Measurements from ENCODE around the gene IL1B.

DNA sequence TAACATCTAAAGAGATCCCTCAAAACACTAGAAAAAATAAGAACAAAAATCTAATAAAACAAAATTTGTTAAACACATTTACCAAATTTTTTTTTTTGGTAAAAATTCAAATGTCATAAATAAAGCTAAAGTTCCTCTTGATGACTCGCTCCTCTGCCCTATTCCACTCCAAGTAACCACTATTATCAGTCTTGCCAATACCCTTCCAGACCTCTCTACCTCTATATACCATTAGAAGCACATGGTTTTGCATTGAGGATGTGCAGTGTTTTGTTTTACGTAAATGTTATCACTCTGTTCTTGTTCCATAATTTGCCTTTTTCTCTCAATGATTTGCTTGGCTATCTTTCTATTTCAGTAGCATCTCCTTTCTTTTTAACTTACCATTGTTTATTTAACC is 10.9 kb downstream of the IL1B start:
- TF ChIP-seq, protein P1, sequence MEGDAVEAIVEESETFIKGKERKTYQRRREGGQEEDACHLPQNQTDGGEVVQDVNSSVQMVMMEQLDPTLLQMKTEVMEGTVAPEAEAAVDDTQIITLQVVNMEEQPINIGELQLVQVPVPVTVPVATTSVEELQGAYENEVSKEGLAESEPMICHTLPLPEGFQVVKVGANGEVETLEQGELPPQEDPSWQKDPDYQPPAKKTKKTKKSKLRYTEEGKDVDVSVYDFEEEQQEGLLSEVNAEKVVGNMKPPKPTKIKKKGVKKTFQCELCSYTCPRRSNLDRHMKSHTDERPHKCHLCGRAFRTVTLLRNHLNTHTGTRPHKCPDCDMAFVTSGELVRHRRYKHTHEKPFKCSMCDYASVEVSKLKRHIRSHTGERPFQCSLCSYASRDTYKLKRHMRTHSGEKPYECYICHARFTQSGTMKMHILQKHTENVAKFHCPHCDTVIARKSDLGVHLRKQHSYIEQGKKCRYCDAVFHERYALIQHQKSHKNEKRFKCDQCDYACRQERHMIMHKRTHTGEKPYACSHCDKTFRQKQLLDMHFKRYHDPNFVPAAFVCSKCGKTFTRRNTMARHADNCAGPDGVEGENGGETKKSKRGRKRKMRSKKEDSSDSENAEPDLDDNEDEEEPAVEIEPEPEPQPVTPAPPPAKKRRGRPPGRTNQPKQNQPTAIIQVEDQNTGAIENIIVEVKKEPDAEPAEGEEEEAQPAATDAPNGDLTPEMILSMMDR (IDR thresholded peaks at IDR 0.05; ENCODE audit: low read length): no peak
- no peak for TF ChIP-seq EZH2 (IDR thresholded peaks at IDR 0.05; ENCODE audit: borderline replicate concordance, low read length)

Data from OCI-LY1 (cell line).